ENCODE results near the gene TGFBR3. TPM values are rescaled to one million over a fixed set of nuclear protein-coding genes. Genes with fewer than 3 reads are reported as not detected.

The TGFBR3 gene
- polyA plus RNA-seq, 1 donor (not counting 4 experiments of a cell fraction or from before 2014, with no cell fraction given), result 1.2 TPM

DNA sequence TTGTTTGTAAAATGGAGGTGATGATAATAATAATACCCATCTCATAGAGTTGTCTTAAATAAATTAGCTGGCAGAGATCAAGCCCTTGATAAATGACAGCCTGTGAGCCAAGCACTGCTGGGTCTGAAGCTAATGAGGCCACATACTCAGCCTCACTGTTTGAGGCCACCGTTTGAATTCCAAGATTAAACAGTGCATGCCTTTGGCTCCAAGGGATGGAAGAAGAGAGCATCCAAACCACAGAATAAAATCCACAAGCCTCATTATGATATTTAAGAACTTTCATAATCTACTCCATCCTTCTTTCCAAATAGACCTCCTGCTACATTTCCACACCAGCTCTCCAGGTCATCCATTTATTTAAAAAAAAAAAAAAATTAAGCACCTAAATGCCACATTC lies 29.0 kb downstream of the TGFBR3 start:
- Histone ChIP-seq H3K9me3 (ENCODE audit: control insufficient read depth, low read depth, low read length) (no peaks in the 10 kb centered on the region), H3K36me3 (ENCODE audit: control insufficient read depth in 2 of 2, extremely low read depth in 1 of 2, insufficient read depth in 2 of 2, low read length in 2 of 2) (no peaks in the 10 kb centered on the region), H2AFZ (ENCODE audit: control insufficient read depth, low read length) (no peak overlapping the region), H3K9ac (ENCODE audit: control insufficient read depth, extremely low read depth, insufficient read depth, low read length) (no peak overlapping the region), H3K4me3 (ENCODE audit: control insufficient read depth in 2 of 3, extremely low read depth in 1 of 3, insufficient read depth in 2 of 3, low read depth in 1 of 3, low read length in 3 of 3) (no peak overlapping the region), H3K9me1 (ENCODE audit: control insufficient read depth, extremely low read depth, insufficient read depth, low read length) (no peaks in the 10 kb centered on the region), H3K4me2 (ENCODE audit: control insufficient read depth, extremely low read depth, insufficient read depth, low read depth, low read length) (no peak overlapping the region), H3K27ac (ENCODE audit: control insufficient read depth, insufficient read depth, low read length) (no peak overlapping the region), H3K27me3 (ENCODE audit: control insufficient read depth, extremely low read depth, insufficient read depth, low read length) (no peaks in the 10 kb centered on the region), H4K20me1 (ENCODE audit: control insufficient read depth, extremely low read depth, insufficient read depth, low read length) (no peaks in the 10 kb centered on the region), H3K4me1 (ENCODE audit: control insufficient read depth, extremely low read depth, insufficient read depth, low read length) (no peaks in the 10 kb centered on the region), H3K79me2 (ENCODE audit: control insufficient read depth, insufficient read depth, low read length) (no peaks in the 10 kb centered on the region)
- DNase-seq (ENCODE audit: low read depth, low spot score) (no peak), FAIRE-seq (no peak)
- dilution Hi-C loops (cut with MboI; ENCODE audit: extremely low pct_ligation_motif_present, low sequenced_read_pairs), result no loop called here
- TF ChIP-seq CTCF (optimal IDR thresholded peaks at IDR 0.05 in 1 of 3, IDR thresholded peaks at IDR 0.05 in 1 of 3, conservative IDR thresholded peaks at IDR 0.05 in 1 of 3; ENCODE audit: extremely low read depth in 1 of 3, insufficient read depth in 2 of 3, low read length in 3 of 3) (no peak), EZH2 (IDR thresholded peaks at IDR 0.05; ENCODE audit: low read length) (no peak)

DNA sequence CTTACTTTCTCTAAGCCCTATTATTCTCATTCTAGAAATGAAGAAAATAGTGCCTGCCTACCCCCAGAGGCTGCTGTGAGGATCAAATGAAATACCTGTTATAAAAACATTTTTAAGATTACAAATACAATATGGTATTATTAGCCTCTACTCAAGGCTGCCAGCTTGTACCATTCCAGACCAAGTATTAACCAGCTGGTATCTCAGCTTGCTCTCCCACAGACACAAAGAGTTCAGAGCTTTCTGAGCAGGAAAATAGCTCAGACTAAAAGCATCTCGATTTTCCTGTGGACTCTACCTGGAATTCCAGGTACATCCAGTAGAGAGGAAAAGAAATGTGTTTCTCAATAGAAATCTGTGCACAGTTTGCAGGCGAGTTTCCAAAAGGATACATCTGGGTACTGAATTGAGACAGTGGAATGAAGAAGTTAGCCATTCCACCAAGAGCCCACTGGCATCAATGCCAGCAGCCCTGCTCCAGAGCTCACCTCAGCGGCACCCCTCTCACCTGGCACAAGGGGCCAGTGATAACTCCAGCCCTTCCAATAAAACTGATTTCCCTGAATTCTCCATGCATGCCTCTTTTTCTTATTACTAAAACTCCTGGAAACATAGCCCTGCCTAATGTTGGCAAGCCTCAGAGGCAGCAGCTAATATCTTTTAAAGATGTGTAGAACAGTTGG lies 31.0 kb downstream of the TGFBR3 start:
- Histone ChIP-seq H3K27ac (ENCODE audit: control insufficient read depth, insufficient read depth, low read length) (no peak overlapping the region), H3K9me1 (ENCODE audit: control insufficient read depth, extremely low read depth, insufficient read depth, low read length) (no peaks in the 10 kb centered on the region), H3K79me2 (ENCODE audit: control insufficient read depth, insufficient read depth, low read length) (no peaks in the 10 kb centered on the region)

More for the DNA sequence above, 31.0 kb downstream of the TGFBR3 start:
- Histone ChIP-seq H3K4me3 (ENCODE audit: control insufficient read depth in 2 of 3, extremely low read depth in 1 of 3, insufficient read depth in 2 of 3, low read depth in 1 of 3, low read length in 3 of 3) (no peak overlapping the region), H3K36me3 (ENCODE audit: control insufficient read depth in 2 of 2, extremely low read depth in 1 of 2, insufficient read depth in 2 of 2, low read length in 2 of 2) (no peaks in the 10 kb centered on the region), H3K27me3 (ENCODE audit: control insufficient read depth, extremely low read depth, insufficient read depth, low read length) (no peaks in the 10 kb centered on the region), H3K4me2 (ENCODE audit: control insufficient read depth, extremely low read depth, insufficient read depth, low read depth, low read length) (no peak overlapping the region), H3K9me3 (ENCODE audit: control insufficient read depth, low read depth, low read length) (no peaks in the 10 kb centered on the region), H4K20me1 (ENCODE audit: control insufficient read depth, extremely low read depth, insufficient read depth, low read length) (no peaks in the 10 kb centered on the region), H3K4me1 (ENCODE audit: control insufficient read depth, extremely low read depth, insufficient read depth, low read length) (peaks cover 4% of the 10 kb centered on the region), H2AFZ (ENCODE audit: control insufficient read depth, low read length) (no peak overlapping the region), H3K9ac (ENCODE audit: control insufficient read depth, extremely low read depth, insufficient read depth, low read length) (no peak overlapping the region)
- dilution Hi-C loops (cut with MboI; ENCODE audit: extremely low pct_ligation_motif_present, low sequenced_read_pairs), result no loop called here
- TF ChIP-seq CTCF (optimal IDR thresholded peaks at IDR 0.05 in 1 of 3, IDR thresholded peaks at IDR 0.05 in 1 of 3, conservative IDR thresholded peaks at IDR 0.05 in 1 of 3; ENCODE audit: extremely low read depth in 1 of 3, insufficient read depth in 2 of 3, low read length in 3 of 3) (no peak), EZH2 (IDR thresholded peaks at IDR 0.05; ENCODE audit: low read length) (no peak)
- no peak for FAIRE-seq
- no peak for DNase-seq (ENCODE audit: low read depth, low spot score)

Measured in keratinocyte (primary cell).